IMR-90 (cell line): ENCODE data around the gene TPM3. TPM values are rescaled to one million over a fixed set of nuclear protein-coding genes. Genes with fewer than 3 reads are reported as not detected.

Source experiments
- ATAC-seq: fragments of 200-7000 bp; cut with Tn5 transposase; 2 replicates; pipeline ENCODE4 v1.9.1; 2020; ENCODE audit warnings: low read depth, mild to moderate bottlenecking, moderate library complexity
- BruUV-seq: library from RNA; stranded (reverse); fragments of 400-500 nt; replicated peaks from 2 replicates; lab custom pipeline; 2021; lab: Mats Ljungman, UMichigan
- CTCF ChIA-PET: fragments of 300-600 bp; formaldehyde crosslinking; extraction: SDS; loops from one replicate; lab custom pipeline; 2021; ENCODE audit warnings: antibody characterized with exemption; lab: Yijun Ruan, JAX
- POLR2A ChIA-PET: fragments of 300-600 bp; sonication (Branson Sonifier 250); formaldehyde crosslinking; loops from one replicate; lab custom pipeline; 2022; ENCODE audit warnings: antibody characterized with exemption; ENCODE audit not compliant: unreplicated experiment; lab: Charles Lee
- DNase-seq: peaks from one replicate; pipeline ENCODE4 v3.0.0; 2013
- H2AFZ ChIP-seq: replicated peaks from 2 replicates; pipeline ENCODE3; 2013; ENCODE audit warnings: low read length, mild to moderate bottlenecking; ENCODE audit not compliant: poor library complexity
- H2AK5ac ChIP-seq: 2 replicates; pipeline ENCODE4 v1.6.1; 2013; ENCODE audit warnings: low read depth, low read length, inconsistent platforms
- H2AK9ac ChIP-seq: replicated peaks from 2 replicates; pipeline ENCODE3; 2013; ENCODE audit warnings: mild to moderate bottlenecking, low read depth, low read length, moderate library complexity; ENCODE audit not compliant: poor library complexity
- H2BK120ac ChIP-seq: 2 replicates; pipeline ENCODE4 v1.6.1; 2013; ENCODE audit warnings: low read depth, low read length, inconsistent platforms
- H2BK15ac ChIP-seq: 3 replicates; pipeline ENCODE4 v1.6.1; 2013; ENCODE audit warnings: low read depth, low read length, inconsistent platforms
- H2BK20ac ChIP-seq: 2 replicates; pipeline ENCODE4 v1.6.1; 2013; ENCODE audit warnings: low read depth, mild to moderate bottlenecking, inconsistent platforms, low read length, moderate library complexity
- H2BK5ac ChIP-seq: 2 replicates; pipeline ENCODE4 v1.6.1; 2013; ENCODE audit warnings: mild to moderate bottlenecking, low read depth, low read length, inconsistent platforms; ENCODE audit not compliant: poor library complexity, severe bottlenecking
- H3K14ac ChIP-seq: replicated peaks from 2 replicates; pipeline ENCODE4 v1.6.1; 2013; ENCODE audit warnings: low read depth, low read length, inconsistent platforms
- H3K18ac ChIP-seq: 2 replicates; pipeline ENCODE4 v1.6.1; 2013; ENCODE audit warnings: low read depth, low read length, control low read depth
- H3K23ac ChIP-seq: 2 replicates; pipeline ENCODE4 v1.6.1; 2013; ENCODE audit warnings: low read depth, low read length, inconsistent platforms
- H3K27ac ChIP-seq: 2 replicates; pipeline ENCODE4 v1.5.1; 2013; ENCODE audit warnings: mild to moderate bottlenecking, control low read depth, low read length; ENCODE audit not compliant: insufficient read depth
- H3K27me3 ChIP-seq: 2 replicates; pipeline ENCODE4 v1.6.1; 2013; ENCODE audit warnings: low read length; ENCODE audit not compliant: control insufficient read depth, insufficient read depth
- H3K36me3 ChIP-seq: 2 replicates; pipeline ENCODE4 v1.6.1; 2013; ENCODE audit warnings: low read length, mixed read lengths; ENCODE audit not compliant: control insufficient read depth, insufficient read depth
- H3K4ac ChIP-seq: 2 replicates; pipeline ENCODE4 v1.6.1; 2013; ENCODE audit warnings: low read depth, low read length, inconsistent platforms
- H3K4me1 ChIP-seq: 2 replicates; pipeline ENCODE4 v1.6.1; 2013; ENCODE audit warnings: low read length, mixed read lengths; ENCODE audit not compliant: control insufficient read depth, insufficient read depth
- H3K4me2 ChIP-seq: 2 replicates; pipeline ENCODE4 v1.6.1; 2013; ENCODE audit warnings: low read depth, mild to moderate bottlenecking, control low read depth, low read length, moderate library complexity
- H3K4me3 ChIP-seq: 2 replicates; pipeline ENCODE4 v1.5.1; 2013; ENCODE audit warnings: low read depth, mild to moderate bottlenecking, control low read depth, low read length, moderate library complexity; ENCODE audit not compliant: insufficient read depth
- H3K56ac ChIP-seq: 2 replicates; pipeline ENCODE4 v1.6.1; 2013; ENCODE audit warnings: low read length, inconsistent platforms; ENCODE audit not compliant: insufficient read depth; ENCODE audit errors: extremely low read depth
- H3K79me1 ChIP-seq, 2 experiments: 2 replicates each; pipeline ENCODE4 v1.6.1; 2013; ENCODE audit warnings: low read length in 2 of 2, inconsistent platforms in 1 of 2, low read depth in 1 of 2
- H3K9ac ChIP-seq: 2 replicates; pipeline ENCODE4 v1.6.1; 2013; ENCODE audit warnings: low read depth, low read length, control low read depth
- H3K9me1 ChIP-seq: 2 replicates; pipeline ENCODE4 v1.6.1; 2013; ENCODE audit warnings: low read length, inconsistent platforms; ENCODE audit not compliant: insufficient read depth
- H3K9me3 ChIP-seq: 2 replicates; pipeline ENCODE4 v1.6.1; 2013; ENCODE audit warnings: low read length; ENCODE audit not compliant: control insufficient read depth, insufficient read depth
- H4K20me1 ChIP-seq: 2 replicates; pipeline ENCODE4 v1.6.1; 2013; ENCODE audit warnings: low read length, inconsistent platforms; ENCODE audit not compliant: insufficient read depth
- H4K5ac ChIP-seq: 2 replicates; pipeline ENCODE4 v1.6.1; 2013; ENCODE audit warnings: mild to moderate bottlenecking, low read depth, low read length, control low read depth
- H4K8ac ChIP-seq, 2 experiments: 2 replicates each; pipeline ENCODE4 v1.6.1; 2013; ENCODE audit warnings: low read depth in 2 of 2, low read length in 2 of 2, control low read depth in 1 of 2, inconsistent platforms in 1 of 2
- H4K91ac ChIP-seq: 2 replicates; pipeline ENCODE4 v1.6.1; 2013; ENCODE audit warnings: low read depth, low read length, inconsistent platforms; ENCODE audit not compliant: insufficient read depth
- BHLHE40 ChIP-seq: fragments of 150-350 bp; IDR thresholded peaks from 2 replicates; pipeline ENCODE4 v1.6.1; 2016; ENCODE audit warnings: mild to moderate bottlenecking, low read depth, low read length
- CEBPB ChIP-seq: IDR thresholded peaks from 2 replicates; pipeline ENCODE4 v1.6.1; 2012; ENCODE audit warnings: low read depth, low read length, improper control_type of control experiment
- FOS ChIP-seq: fragments of 150-350 bp; IDR thresholded peaks from 2 replicates; pipeline ENCODE4 v1.6.1; 2016; ENCODE audit warnings: low read depth, low read length
- MAFK ChIP-seq: IDR thresholded peaks from 2 replicates; pipeline ENCODE4 v1.6.1; 2012; ENCODE audit warnings: low read depth, low read length, improper control_type of control experiment
- MAZ ChIP-seq: IDR thresholded peaks from 2 replicates; pipeline ENCODE4 v1.6.1; 2012; ENCODE audit warnings: low read depth, mild to moderate bottlenecking, low read length, improper control_type of control experiment, moderate library complexity, borderline replicate concordance
- MXI1 ChIP-seq: IDR thresholded peaks from 2 replicates; pipeline ENCODE4 v1.6.1; 2012; ENCODE audit warnings: low read depth, mild to moderate bottlenecking, low read length, moderate library complexity, borderline replicate concordance
- POLR2A ChIP-seq: IDR thresholded peaks from 2 replicates; pipeline ENCODE4 v1.6.1; 2012; ENCODE audit warnings: mild to moderate bottlenecking, low read depth, low read length
- RAD21 ChIP-seq: IDR thresholded peaks from 2 replicates; pipeline ENCODE4 v1.6.1; 2012; ENCODE audit warnings: low read length, improper control_type of control experiment
- RCOR1 ChIP-seq: IDR thresholded peaks from 2 replicates; pipeline ENCODE4 v1.6.1; 2012; ENCODE audit warnings: mild to moderate bottlenecking, low read length, improper control_type of control experiment; ENCODE audit not compliant: insufficient replicate concordance
- RFX5 ChIP-seq: IDR thresholded peaks from 2 replicates; pipeline ENCODE4 v1.8.0; 2012; ENCODE audit warnings: low read depth, mild to moderate bottlenecking, low read length, moderate library complexity
- SMC3 ChIP-seq: fragments of 150-350 bp; IDR thresholded peaks from 2 replicates; pipeline ENCODE4 v1.6.1; 2016; ENCODE audit warnings: low read depth, mild to moderate bottlenecking, antibody characterized with exemption, low read length, moderate library complexity
- whole genome bisulfite sequencing, 2 experiments: methylation state at CpG; one replicate each; pipeline versions ENCODE4 v1.1.5 to v1.1.7; 2013; ENCODE audit warnings: missing lambda C conversion rate in 2 of 2; ENCODE audit not compliant: insufficient read length in 1 of 2; ENCODE audit errors: extremely low coverage in 2 of 2; 5-methylcytosine and 5-hydroxymethylcytosine counted together
- dilution Hi-C: fragments of 300-500 bp; cut with HindIII; formaldehyde crosslinking; loops from one replicate; pipeline ENCODE4 v1.14.3; 2018; ENCODE audit warnings: low sequenced_read_pairs; ENCODE audit not compliant: unreplicated experiment
- in situ Hi-C: fragments of 300-500 bp; cut with MboI; formaldehyde crosslinking; loops from 3 replicates; pipeline ENCODE4 v1.14.3; 2019; ENCODE audit warnings: low sequenced_read_pairs, inconsistent platforms, mixed read lengths
- intact Hi-C: fragments of 100-400 bp; cut with micrococcal nuclease; formaldehyde crosslinking; loops from 2 replicates; pipeline ENCODE4 v1.10.0; 2022
- polyA plus RNA-seq, 3 experiments: library from polyadenylated mRNA; depleted of rRNA; stranded (reverse); fragments of >200 nt; gene quantifications; 2 replicates each; pipeline ENCODE4 v1.2.3, GENCODE V29; 2012; ENCODE audit warnings: low replicate concordance in 1 of 3
- total RNA-seq: library from RNA; depleted of rRNA; stranded (reverse); fragments of >200 nt; gene quantifications from 2 replicates; pipeline ENCODE4 v1.2.3, GENCODE V29; 2012
- TF ChIP-seq, protein P1 (sequence below): fragments of 150-350 bp; IDR thresholded peaks from 2 replicates; pipeline ENCODE4 v1.6.1; 2016; ENCODE audit warnings: low read depth, mild to moderate bottlenecking, low read length, moderate library complexity, borderline replicate concordance
- TF ChIP-seq, protein P2 (sequence below): fragments of 150-350 bp; IDR thresholded peaks from 2 replicates; pipeline ENCODE4 v1.6.1; 2017; ENCODE audit warnings: mild to moderate bottlenecking, antibody characterized with exemption, low read length, low read depth

The TPM3 gene
- total and polyA plus RNA-seq, 2 of the 4 experiments (the other 2 are of a cell fraction): 438 to 530 TPM

DNA sequence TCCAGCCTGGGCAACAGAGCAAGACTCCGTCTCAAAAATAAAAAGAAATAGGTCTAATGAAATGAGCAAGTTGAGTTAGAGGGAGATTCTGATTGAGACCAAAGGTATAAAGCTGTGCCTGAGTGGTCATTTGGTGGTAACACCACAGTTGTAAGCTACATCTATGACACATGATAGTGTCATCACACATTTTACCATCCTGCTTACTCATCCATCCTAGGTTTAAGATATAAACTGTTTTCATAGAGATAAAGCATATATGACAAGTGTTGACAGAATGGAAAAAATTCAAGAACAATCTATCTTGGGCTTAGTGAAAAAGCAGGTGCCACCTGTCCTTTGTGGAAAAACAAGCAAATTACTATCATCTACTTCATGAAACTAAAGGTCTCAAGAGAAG, 21.4 kb upstream of the TPM3 start:
- in situ Hi-C loops: no loop called here
- H3K4me2 ChIP-seq: no peak overlapping the region
- CTCF ChIA-PET: interaction anchor here (1.2 kb wide), 1 partner anchor 14 kb away, joined by 5 read pairs; no protein-coding TSS in a partner anchor

More for the DNA sequence above, 21.4 kb upstream of the TPM3 start:
- Histone ChIP-seq H3K4me1 (peaks cover 6% of the 10 kb centered on the region; the same call in 1 of the 2 replicates), H3K36me3 (peaks cover 42% of the 10 kb centered on the region), H3K9ac (no peak overlapping the region), H3K56ac (no peak overlapping the region), H2BK15ac (no peak overlapping the region), H3K9me1 (no peaks in the 10 kb centered on the region; the same call in 1 of the 2 replicates), H3K79me1 (peaks cover 18 to 50% of the 10 kb centered on the region in 2 experiments), H3K14ac (no peak overlapping the region), H2BK20ac (no peak overlapping the region), H2AK5ac (no peak overlapping the region), H3K4me3 (no peak overlapping the region), H4K8ac (no peak overlapping the region), H3K18ac (no peak overlapping the region), H4K20me1 (peaks cover 4% of the 10 kb centered on the region), H3K4ac (no peak overlapping the region), H3K27ac (no peak overlapping the region), H3K9me3 (no peaks in the 10 kb centered on the region), H2BK120ac (no peak overlapping the region), H3K27me3 (no peaks in the 10 kb centered on the region), H3K23ac (no peak overlapping the region), H2AFZ (no peak overlapping the region), H2BK5ac (no peak overlapping the region), H2AK9ac (no peak overlapping the region), H4K5ac (no peak overlapping the region), H4K91ac (no peak overlapping the region)
- no CpG with 5 or more reads among the region's 1 CpG for WGBS, 2 experiments
- BruUV-seq: no TSS peak
- dilution Hi-C loops: no loop called here
- ATAC-seq: peak; percentile 73
- TF ChIP-seq RAD21 (no peak), MXI1 (no peak), SMC3 (no peak), POLR2A (no peak), RFX5 (no peak), CEBPB (peak; percentile 36; the same call in 1 of the 2 replicates), MAFK (0 out of 2 replicates have a peak, but pooled peaks have one; percentile 17), RCOR1 (peak; percentile 69), BHLHE40 (no peak; the same call in 1 of the 2 replicates), FOS (peak; percentile 52; the same call in 1 of the 2 replicates), MAZ (no peak)
- TF ChIP-seq, protein P1, sequence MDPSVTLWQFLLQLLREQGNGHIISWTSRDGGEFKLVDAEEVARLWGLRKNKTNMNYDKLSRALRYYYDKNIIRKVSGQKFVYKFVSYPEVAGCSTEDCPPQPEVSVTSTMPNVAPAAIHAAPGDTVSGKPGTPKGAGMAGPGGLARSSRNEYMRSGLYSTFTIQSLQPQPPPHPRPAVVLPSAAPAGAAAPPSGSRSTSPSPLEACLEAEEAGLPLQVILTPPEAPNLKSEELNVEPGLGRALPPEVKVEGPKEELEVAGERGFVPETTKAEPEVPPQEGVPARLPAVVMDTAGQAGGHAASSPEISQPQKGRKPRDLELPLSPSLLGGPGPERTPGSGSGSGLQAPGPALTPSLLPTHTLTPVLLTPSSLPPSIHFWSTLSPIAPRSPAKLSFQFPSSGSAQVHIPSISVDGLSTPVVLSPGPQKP: no peak
- TF ChIP-seq, protein P2, sequence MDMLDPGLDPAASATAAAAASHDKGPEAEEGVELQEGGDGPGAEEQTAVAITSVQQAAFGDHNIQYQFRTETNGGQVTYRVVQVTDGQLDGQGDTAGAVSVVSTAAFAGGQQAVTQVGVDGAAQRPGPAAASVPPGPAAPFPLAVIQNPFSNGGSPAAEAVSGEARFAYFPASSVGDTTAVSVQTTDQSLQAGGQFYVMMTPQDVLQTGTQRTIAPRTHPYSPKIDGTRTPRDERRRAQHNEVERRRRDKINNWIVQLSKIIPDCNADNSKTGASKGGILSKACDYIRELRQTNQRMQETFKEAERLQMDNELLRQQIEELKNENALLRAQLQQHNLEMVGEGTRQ: no peak
- POLR2A ChIA-PET: no interaction called here
- DNase-seq: peak; percentile 86
- intact Hi-C loops: no loop called here
